ENCODE results near the gene UVSSA. TPM values are rescaled to one million over a fixed set of nuclear protein-coding genes. Genes with fewer than 3 reads are reported as not detected.

Gene UVSSA
- total and polyA plus RNA-seq, 9 of the 15 experiments (the other 6 are each of a cell fraction or from before 2014, with no cell fraction given): 0.21 to 14.6 (median 3.3) TPM

DNA sequence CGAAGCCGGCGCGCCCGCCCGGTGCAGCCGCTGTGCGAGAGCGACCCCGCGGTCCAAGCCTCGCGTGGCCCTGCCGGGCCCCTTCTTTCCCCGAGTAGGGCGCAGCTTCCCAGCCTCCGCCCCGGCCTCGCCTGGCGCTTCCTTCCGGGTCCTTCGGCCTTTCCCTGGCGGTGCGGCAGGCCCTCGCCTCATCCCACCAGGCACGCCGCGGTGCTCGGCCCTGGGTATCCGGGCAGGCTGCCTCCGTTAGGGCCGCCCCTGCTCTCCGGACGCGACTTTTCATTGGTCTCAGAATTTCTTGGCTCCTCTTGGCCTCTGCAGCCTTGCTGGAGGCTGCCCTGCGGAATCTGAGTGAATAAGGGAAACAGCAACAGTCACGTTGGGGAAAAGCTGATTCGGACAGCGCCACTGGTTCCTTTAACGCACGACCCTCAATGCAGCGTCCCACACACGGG lies 429 bp downstream of the UVSSA start (continued):
- TF ChIP-seq, protein P1, sequence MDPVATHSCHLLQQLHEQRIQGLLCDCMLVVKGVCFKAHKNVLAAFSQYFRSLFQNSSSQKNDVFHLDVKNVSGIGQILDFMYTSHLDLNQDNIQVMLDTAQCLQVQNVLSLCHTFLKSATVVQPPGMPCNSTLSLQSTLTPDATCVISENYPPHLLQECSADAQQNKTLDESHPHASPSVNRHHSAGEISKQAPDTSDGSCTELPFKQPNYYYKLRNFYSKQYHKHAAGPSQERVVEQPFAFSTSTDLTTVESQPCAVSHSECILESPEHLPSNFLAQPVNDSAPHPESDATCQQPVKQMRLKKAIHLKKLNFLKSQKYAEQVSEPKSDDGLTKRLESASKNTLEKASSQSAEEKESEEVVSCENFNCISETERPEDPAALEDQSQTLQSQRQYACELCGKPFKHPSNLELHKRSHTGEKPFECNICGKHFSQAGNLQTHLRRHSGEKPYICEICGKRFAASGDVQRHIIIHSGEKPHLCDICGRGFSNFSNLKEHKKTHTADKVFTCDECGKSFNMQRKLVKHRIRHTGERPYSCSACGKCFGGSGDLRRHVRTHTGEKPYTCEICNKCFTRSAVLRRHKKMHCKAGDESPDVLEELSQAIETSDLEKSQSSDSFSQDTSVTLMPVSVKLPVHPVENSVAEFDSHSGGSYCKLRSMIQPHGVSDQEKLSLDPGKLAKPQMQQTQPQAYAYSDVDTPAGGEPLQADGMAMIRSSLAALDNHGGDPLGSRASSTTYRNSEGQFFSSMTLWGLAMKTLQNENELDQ (CRISPR knock-in tag; IDR thresholded peaks at IDR 0.05; ENCODE audit: borderline replicate concordance): no peak
- TF ChIP-seq, protein P2, sequence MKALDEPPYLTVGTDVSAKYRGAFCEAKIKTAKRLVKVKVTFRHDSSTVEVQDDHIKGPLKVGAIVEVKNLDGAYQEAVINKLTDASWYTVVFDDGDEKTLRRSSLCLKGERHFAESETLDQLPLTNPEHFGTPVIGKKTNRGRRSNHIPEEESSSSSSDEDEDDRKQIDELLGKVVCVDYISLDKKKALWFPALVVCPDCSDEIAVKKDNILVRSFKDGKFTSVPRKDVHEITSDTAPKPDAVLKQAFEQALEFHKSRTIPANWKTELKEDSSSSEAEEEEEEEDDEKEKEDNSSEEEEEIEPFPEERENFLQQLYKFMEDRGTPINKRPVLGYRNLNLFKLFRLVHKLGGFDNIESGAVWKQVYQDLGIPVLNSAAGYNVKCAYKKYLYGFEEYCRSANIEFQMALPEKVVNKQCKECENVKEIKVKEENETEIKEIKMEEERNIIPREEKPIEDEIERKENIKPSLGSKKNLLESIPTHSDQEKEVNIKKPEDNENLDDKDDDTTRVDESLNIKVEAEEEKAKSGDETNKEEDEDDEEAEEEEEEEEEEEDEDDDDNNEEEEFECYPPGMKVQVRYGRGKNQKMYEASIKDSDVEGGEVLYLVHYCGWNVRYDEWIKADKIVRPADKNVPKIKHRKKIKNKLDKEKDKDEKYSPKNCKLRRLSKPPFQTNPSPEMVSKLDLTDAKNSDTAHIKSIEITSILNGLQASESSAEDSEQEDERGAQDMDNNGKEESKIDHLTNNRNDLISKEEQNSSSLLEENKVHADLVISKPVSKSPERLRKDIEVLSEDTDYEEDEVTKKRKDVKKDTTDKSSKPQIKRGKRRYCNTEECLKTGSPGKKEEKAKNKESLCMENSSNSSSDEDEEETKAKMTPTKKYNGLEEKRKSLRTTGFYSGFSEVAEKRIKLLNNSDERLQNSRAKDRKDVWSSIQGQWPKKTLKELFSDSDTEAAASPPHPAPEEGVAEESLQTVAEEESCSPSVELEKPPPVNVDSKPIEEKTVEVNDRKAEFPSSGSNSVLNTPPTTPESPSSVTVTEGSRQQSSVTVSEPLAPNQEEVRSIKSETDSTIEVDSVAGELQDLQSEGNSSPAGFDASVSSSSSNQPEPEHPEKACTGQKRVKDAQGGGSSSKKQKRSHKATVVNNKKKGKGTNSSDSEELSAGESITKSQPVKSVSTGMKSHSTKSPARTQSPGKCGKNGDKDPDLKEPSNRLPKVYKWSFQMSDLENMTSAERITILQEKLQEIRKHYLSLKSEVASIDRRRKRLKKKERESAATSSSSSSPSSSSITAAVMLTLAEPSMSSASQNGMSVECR (CRISPR knock-in tag; IDR thresholded peaks at IDR 0.05): peak; percentile 83
- TF ChIP-seq, protein P3, sequence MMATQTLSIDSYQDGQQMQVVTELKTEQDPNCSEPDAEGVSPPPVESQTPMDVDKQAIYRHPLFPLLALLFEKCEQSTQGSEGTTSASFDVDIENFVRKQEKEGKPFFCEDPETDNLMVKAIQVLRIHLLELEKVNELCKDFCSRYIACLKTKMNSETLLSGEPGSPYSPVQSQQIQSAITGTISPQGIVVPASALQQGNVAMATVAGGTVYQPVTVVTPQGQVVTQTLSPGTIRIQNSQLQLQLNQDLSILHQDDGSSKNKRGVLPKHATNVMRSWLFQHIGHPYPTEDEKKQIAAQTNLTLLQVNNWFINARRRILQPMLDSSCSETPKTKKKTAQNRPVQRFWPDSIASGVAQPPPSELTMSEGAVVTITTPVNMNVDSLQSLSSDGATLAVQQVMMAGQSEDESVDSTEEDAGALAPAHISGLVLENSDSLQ (IDR thresholded peaks at IDR 0.05): no peak
- TF ChIP-seq, protein P4, sequence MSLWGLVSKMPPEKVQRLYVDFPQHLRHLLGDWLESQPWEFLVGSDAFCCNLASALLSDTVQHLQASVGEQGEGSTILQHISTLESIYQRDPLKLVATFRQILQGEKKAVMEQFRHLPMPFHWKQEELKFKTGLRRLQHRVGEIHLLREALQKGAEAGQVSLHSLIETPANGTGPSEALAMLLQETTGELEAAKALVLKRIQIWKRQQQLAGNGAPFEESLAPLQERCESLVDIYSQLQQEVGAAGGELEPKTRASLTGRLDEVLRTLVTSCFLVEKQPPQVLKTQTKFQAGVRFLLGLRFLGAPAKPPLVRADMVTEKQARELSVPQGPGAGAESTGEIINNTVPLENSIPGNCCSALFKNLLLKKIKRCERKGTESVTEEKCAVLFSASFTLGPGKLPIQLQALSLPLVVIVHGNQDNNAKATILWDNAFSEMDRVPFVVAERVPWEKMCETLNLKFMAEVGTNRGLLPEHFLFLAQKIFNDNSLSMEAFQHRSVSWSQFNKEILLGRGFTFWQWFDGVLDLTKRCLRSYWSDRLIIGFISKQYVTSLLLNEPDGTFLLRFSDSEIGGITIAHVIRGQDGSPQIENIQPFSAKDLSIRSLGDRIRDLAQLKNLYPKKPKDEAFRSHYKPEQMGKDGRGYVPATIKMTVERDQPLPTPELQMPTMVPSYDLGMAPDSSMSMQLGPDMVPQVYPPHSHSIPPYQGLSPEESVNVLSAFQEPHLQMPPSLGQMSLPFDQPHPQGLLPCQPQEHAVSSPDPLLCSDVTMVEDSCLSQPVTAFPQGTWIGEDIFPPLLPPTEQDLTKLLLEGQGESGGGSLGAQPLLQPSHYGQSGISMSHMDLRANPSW (CRISPR knock-in tag; IDR thresholded peaks at IDR 0.05): peak; percentile 76; the same call in 1 of the 2 replicates
- no peak for TF ChIP-seq CHCHD3 (CRISPR knock-in tag; IDR thresholded peaks at IDR 0.05)
- TF ChIP-seq, protein P5, sequence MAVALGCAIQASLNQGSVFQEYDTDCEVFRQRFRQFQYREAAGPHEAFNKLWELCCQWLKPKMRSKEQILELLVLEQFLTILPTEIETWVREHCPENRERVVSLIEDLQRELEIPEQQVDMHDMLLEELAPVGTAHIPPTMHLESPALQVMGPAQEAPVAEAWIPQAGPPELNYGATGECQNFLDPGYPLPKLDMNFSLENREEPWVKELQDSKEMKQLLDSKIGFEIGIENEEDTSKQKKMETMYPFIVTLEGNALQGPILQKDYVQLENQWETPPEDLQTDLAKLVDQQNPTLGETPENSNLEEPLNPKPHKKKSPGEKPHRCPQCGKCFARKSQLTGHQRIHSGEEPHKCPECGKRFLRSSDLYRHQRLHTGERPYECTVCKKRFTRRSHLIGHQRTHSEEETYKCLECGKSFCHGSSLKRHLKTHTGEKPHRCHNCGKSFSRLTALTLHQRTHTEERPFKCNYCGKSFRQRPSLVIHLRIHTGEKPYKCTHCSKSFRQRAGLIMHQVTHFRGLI (CRISPR knock-in tag; IDR thresholded peaks at IDR 0.05): peak; percentile 77; the same call in 1 of the 2 replicates
- no peak for TF ChIP-seq ZFP30 (CRISPR knock-in tag; IDR thresholded peaks at IDR 0.05; ENCODE audit: borderline replicate concordance)
- no peak for TF ChIP-seq TAF7 (tag; IDR thresholded peaks at IDR 0.05)
- TF ChIP-seq POLR2H (tag; IDR thresholded peaks at IDR 0.05; ENCODE audit: low read depth): no peak
- TF ChIP-seq, protein P6, sequence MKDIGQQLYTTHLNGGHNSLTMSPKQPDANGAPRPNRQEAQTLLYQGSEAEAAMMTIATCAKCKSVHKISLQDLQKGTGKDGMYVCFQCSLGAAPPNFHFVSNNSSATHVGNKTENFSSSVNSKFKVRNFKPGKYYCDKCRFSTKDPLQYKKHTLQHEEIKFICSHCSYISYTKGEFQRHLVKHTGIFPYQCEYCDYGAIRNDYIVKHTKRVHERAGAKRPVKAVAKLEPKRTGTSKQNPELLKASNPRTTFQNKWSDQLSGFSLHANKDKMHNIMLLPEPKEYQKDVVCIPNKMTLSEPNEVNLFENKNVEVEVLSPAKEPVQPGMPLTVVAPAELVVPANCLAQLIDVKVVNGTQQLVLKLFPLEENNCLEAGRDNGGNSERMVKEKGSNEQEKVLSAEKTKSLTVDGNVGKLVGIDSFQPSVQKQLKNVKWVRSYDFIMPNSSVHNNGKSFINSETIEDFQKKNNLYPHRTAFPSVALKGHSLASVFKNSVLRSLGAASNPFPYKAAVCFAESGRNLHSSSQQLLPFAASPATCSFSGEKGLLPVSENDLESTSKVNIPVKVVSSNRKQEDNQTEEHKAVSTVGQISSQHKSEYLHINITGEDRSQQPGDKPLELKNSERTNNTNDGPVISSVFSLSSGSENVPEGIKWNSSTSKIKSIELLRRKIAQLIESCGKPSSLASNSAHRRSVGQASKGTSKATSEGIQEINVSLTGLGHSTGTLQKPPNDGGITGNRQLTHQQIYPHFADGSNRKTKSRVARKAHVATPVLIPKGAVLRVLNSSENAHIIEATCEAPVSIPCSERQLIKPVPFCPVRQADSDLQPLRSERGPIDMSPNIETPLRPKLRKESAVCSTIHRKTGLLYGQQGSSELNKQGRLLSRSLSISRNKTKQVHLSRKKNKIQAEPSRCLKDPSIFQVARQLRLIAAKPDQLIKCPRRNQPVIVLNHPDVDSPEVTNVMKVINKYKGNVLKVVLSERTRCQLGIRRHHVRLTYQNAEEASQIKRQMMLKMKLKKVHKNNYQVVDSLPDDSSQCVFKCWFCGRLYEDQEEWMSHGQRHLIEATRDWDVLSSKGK (CRISPR knock-in tag; IDR thresholded peaks at IDR 0.05): no peak
- TF ChIP-seq ZKSCAN1 (IDR thresholded peaks at IDR 0.05; ENCODE audit: low read depth, low read length): no peak

Measured in K562 (cell line).